HEK293T (cell line): ENCODE results near the gene TBC1D3B.
"Not testable (repeated sequence)": the region's sequence is repeated elsewhere in the genome, so short reads cannot be mapped to it uniquely, and the experiment has no call there.

ENCODE experiments used
- CTCF ChIA-PET: fragments of 350-600 bp; formaldehyde crosslinking; extraction: SDS; loops from one replicate; lab custom pipeline; 2021; ENCODE audit warnings: antibody characterized with exemption, inconsistent platforms; lab: Yijun Ruan, JAX
- POLR2A ChIA-PET: fragments of 350-600 bp; formaldehyde crosslinking; extraction: SDS; loops from one replicate; lab custom pipeline; 2020; ENCODE audit warnings: antibody characterized with exemption, inconsistent platforms; lab: Yijun Ruan, JAX
- DNase-seq: peaks from one replicate; pipeline ENCODE4 v3.0.0; 2012; ENCODE audit warnings: mixed read lengths; ENCODE audit errors: extremely low spot score
- ARNT ChIP-seq: fragments of 450-650 bp; IDR thresholded peaks from 2 replicates; pipeline ENCODE4 v1.6.1; 2017; ENCODE audit warnings: mild to moderate bottlenecking
- BHLHE40 ChIP-seq: fragments of 450-650 bp; IDR thresholded peaks from 2 replicates; pipeline ENCODE4 v1.6.1; 2016; ENCODE audit warnings: mild to moderate bottlenecking, moderate library complexity, borderline replicate concordance
- CTBP1 ChIP-seq: fragments of 450-650 bp; IDR thresholded peaks from 2 replicates; pipeline ENCODE4 v1.6.1; 2016; ENCODE audit warnings: borderline replicate concordance
- ELF4 ChIP-seq: fragments of 450-650 bp; IDR thresholded peaks from 2 replicates; pipeline ENCODE4 v1.6.1; 2017; ENCODE audit warnings: antibody characterized with exemption
- FOXA1 ChIP-seq: fragments of 450-650 bp; IDR thresholded peaks from 2 replicates; pipeline ENCODE4 v1.6.1; 2016; ENCODE audit warnings: mild to moderate bottlenecking
- FOXK2 ChIP-seq: fragments of 450-650 bp; IDR thresholded peaks from 2 replicates; pipeline ENCODE4 v1.6.1; 2016; ENCODE audit warnings: mild to moderate bottlenecking
- FOXM1 ChIP-seq: fragments of 450-650 bp; IDR thresholded peaks from 2 replicates; pipeline ENCODE4 v1.6.1; 2017; ENCODE audit warnings: mild to moderate bottlenecking, borderline replicate concordance
- HDGF ChIP-seq: fragments of 450-650 bp; IDR thresholded peaks from 2 replicates; pipeline ENCODE4 v1.6.1; 2017; ENCODE audit warnings: antibody characterized with exemption, borderline replicate concordance
- LEF1 ChIP-seq: fragments of 450-650 bp; IDR thresholded peaks from 2 replicates; pipeline ENCODE4 v1.6.1; 2017; ENCODE audit warnings: mild to moderate bottlenecking, borderline replicate concordance
- NFRKB ChIP-seq: fragments of 450-650 bp; IDR thresholded peaks from 2 replicates; pipeline ENCODE4 v1.6.1; 2016; ENCODE audit warnings: mild to moderate bottlenecking, moderate library complexity
- PKNOX1 ChIP-seq: fragments of 450-650 bp; IDR thresholded peaks from 2 replicates; pipeline ENCODE4 v1.6.1; 2016
- SP1 ChIP-seq: fragments of 450-650 bp; IDR thresholded peaks from 2 replicates; pipeline ENCODE4 v1.6.1; 2017
- SUZ12 ChIP-seq: fragments of 450-650 bp; IDR thresholded peaks from 2 replicates; pipeline ENCODE4 v1.6.1; 2016; ENCODE audit warnings: mild to moderate bottlenecking
- TARDBP ChIP-seq: fragments of 450-650 bp; IDR thresholded peaks from 2 replicates; pipeline ENCODE4 v1.6.1; 2016
- ZNF384 ChIP-seq: fragments of 450-650 bp; IDR thresholded peaks from 2 replicates; pipeline ENCODE4 v1.6.1; 2016

TBC1D3B gene

GRCh38 chr17:36176536-36176935, at the start of gene TBC1D3B:
Gene TBC1D3B (minus strand): TSS chr17:36176636. CDS start chr17:36175050, 1,586 bp downstream.
- POLR2A ChIA-PET, CTCF ChIA-PET, DNase-seq: not testable (repeated sequence)

- DNase-seq, CTCF ChIA-PET, POLR2A ChIA-PET: not testable (repeated sequence)
Measured at GRCh38 chr17:36222967-36223366, 46.5 kb upstream of the TBC1D3B start.

GRCh38 chr17:36221581-36222100, 45.2 kb upstream of the TBC1D3B start:
- CTCF ChIA-PET, DNase-seq, POLR2A ChIA-PET: not testable (repeated sequence)

- CTCF ChIA-PET, POLR2A ChIA-PET, DNase-seq: not testable (repeated sequence)
Measured at GRCh38 chr17:36220737-36221580, 44.5 kb upstream of the TBC1D3B start.

- DNase-seq, POLR2A ChIA-PET, CTCF ChIA-PET: not testable (repeated sequence)
Measured at GRCh38 chr17:36219556-36219955, 43.1 kb upstream of the TBC1D3B start.

GRCh38 chr17:36215406-36216308, 39.2 kb upstream of the TBC1D3B start:
- CTCF ChIA-PET, DNase-seq, POLR2A ChIA-PET: not testable (repeated sequence)

GRCh38 chr17:36214918-36215317, 38.5 kb upstream of the TBC1D3B start:
- POLR2A ChIA-PET = no interaction called here
- TF ChIP-seq FOXA1 = no peak
- no peak for TF ChIP-seq SUZ12
- no peak for TF ChIP-seq ZNF384
- TF ChIP-seq FOXM1 = no peak
- TF ChIP-seq CTBP1 = no peak
- TF ChIP-seq BHLHE40 = no peak
- TF ChIP-seq FOXK2 = no peak
- no peak for TF ChIP-seq ELF4
- no peak for TF ChIP-seq TARDBP
- TF ChIP-seq LEF1 = no peak
- no peak for TF ChIP-seq PKNOX1
- no peak for TF ChIP-seq SP1
- no peak for TF ChIP-seq HDGF
- no peak for TF ChIP-seq NFRKB
- no peak for DNase-seq
- CTCF ChIA-PET = no interaction called here

- DNase-seq = no peak
- CTCF ChIA-PET = no interaction called here
- no peak for TF ChIP-seq NFRKB
- no peak for TF ChIP-seq SP1
- TF ChIP-seq SUZ12 = no peak
- TF ChIP-seq FOXA1 = no peak
- POLR2A ChIA-PET = no interaction called here
Measured at GRCh38 chr17:36213695-36214094, 37.3 kb upstream of the TBC1D3B start.

GRCh38 chr17:36212966-36213365, 36.5 kb upstream of the TBC1D3B start:
- ChIA-PET CTCF (no interaction called here), POLR2A (no interaction called here)
- no peak for DNase-seq
- TF ChIP-seq NFRKB = no peak
- TF ChIP-seq FOXM1 = no peak
- no peak for TF ChIP-seq ZNF384
- TF ChIP-seq FOXA1 = no peak
- TF ChIP-seq HDGF = no peak
- no peak for TF ChIP-seq FOXK2
- TF ChIP-seq LEF1 = no peak
- TF ChIP-seq ARNT = no peak
- TF ChIP-seq BHLHE40 = no peak
- TF ChIP-seq CTBP1 = no peak
